GM23338 (cell line): ENCODE results near the gene CYBC1.

Source experiments
- CREB1 ChIP-seq: fragments of 250-450 bp; sonication (Bioruptor Pico); IDR thresholded peaks from 2 replicates; pipeline ENCODE4 v1.5.0; 2020; ENCODE audit warnings: low read depth, mild to moderate bottlenecking, moderate library complexity
- EZH2 ChIP-seq: fragments of 200-600 bp; sonication (generic); IDR thresholded peaks from one replicate; pipeline ENCODE4 v1.8.0; 2017; ENCODE audit warnings: antibody characterized with exemption, mild to moderate bottlenecking, low read depth; ENCODE audit not compliant: unreplicated experiment
- JUNB ChIP-seq: IDR thresholded peaks from one replicate; pipeline ENCODE4 v1.6.1; 2016; ENCODE audit warnings: antibody characterized with exemption; ENCODE audit not compliant: unreplicated experiment
- NANOG ChIP-seq: IDR thresholded peaks from 2 replicates; pipeline ENCODE4 v1.6.1; 2016; ENCODE audit warnings: antibody characterized with exemption, borderline replicate concordance
- POLR2AphosphoS5 ChIP-seq: IDR thresholded peaks from 2 replicates; pipeline ENCODE4 v1.6.1; 2016; ENCODE audit warnings: antibody characterized with exemption, low read depth
- REST ChIP-seq: IDR thresholded peaks from one replicate; pipeline ENCODE4 v1.6.1; 2018; ENCODE audit warnings: antibody characterized with exemption; ENCODE audit not compliant: unreplicated experiment
- STAT1 ChIP-seq: IDR thresholded peaks from one replicate; pipeline ENCODE4 v1.6.1; 2016; ENCODE audit warnings: antibody characterized with exemption; ENCODE audit not compliant: unreplicated experiment
- ZNF331 ChIP-seq: fragments of 250-450 bp; sonication (Bioruptor Pico); IDR thresholded peaks from 2 replicates; pipeline ENCODE4 v1.5.0; 2020; ENCODE audit warnings: low read depth, mild to moderate bottlenecking, moderate library complexity
- TF ChIP-seq, protein P1 (sequence below), 2 experiments: fragments of 200-600 bp in 1 of 2; sonication (generic) in 1 of 2; conservative IDR thresholded peaks; 2 replicates each; pipeline versions ENCODE4 v1.5.1 to v1.6.1; 2016 to 2017; ENCODE audit warnings: antibody characterized with exemption in 2 of 2, low read depth in 2 of 2, mild to moderate bottlenecking in 2 of 2, moderate library complexity in 1 of 2
- TF ChIP-seq, protein P2 (sequence below): fragments of 250-450 bp; sonication (Bioruptor Pico); IDR thresholded peaks from 2 replicates; pipeline ENCODE4 v1.5.0; 2020; ENCODE audit warnings: mild to moderate bottlenecking, moderate library complexity

- TF ChIP-seq, protein P1, sequence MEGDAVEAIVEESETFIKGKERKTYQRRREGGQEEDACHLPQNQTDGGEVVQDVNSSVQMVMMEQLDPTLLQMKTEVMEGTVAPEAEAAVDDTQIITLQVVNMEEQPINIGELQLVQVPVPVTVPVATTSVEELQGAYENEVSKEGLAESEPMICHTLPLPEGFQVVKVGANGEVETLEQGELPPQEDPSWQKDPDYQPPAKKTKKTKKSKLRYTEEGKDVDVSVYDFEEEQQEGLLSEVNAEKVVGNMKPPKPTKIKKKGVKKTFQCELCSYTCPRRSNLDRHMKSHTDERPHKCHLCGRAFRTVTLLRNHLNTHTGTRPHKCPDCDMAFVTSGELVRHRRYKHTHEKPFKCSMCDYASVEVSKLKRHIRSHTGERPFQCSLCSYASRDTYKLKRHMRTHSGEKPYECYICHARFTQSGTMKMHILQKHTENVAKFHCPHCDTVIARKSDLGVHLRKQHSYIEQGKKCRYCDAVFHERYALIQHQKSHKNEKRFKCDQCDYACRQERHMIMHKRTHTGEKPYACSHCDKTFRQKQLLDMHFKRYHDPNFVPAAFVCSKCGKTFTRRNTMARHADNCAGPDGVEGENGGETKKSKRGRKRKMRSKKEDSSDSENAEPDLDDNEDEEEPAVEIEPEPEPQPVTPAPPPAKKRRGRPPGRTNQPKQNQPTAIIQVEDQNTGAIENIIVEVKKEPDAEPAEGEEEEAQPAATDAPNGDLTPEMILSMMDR (conservative IDR thresholded peaks at IDR 0.05; ENCODE audit: low read depth in 2 of 2), result no peak
- TF ChIP-seq POLR2AphosphoS5, result no peak
- no peak for TF ChIP-seq REST
- no peak for TF ChIP-seq EZH2
- TF ChIP-seq NANOG, result no peak
- no peak for TF ChIP-seq CREB1
- TF ChIP-seq JUNB, result no peak
- no peak for TF ChIP-seq STAT1
- TF ChIP-seq ZNF331 (CRISPR knock-in tag), result no peak
- TF ChIP-seq, protein P2, sequence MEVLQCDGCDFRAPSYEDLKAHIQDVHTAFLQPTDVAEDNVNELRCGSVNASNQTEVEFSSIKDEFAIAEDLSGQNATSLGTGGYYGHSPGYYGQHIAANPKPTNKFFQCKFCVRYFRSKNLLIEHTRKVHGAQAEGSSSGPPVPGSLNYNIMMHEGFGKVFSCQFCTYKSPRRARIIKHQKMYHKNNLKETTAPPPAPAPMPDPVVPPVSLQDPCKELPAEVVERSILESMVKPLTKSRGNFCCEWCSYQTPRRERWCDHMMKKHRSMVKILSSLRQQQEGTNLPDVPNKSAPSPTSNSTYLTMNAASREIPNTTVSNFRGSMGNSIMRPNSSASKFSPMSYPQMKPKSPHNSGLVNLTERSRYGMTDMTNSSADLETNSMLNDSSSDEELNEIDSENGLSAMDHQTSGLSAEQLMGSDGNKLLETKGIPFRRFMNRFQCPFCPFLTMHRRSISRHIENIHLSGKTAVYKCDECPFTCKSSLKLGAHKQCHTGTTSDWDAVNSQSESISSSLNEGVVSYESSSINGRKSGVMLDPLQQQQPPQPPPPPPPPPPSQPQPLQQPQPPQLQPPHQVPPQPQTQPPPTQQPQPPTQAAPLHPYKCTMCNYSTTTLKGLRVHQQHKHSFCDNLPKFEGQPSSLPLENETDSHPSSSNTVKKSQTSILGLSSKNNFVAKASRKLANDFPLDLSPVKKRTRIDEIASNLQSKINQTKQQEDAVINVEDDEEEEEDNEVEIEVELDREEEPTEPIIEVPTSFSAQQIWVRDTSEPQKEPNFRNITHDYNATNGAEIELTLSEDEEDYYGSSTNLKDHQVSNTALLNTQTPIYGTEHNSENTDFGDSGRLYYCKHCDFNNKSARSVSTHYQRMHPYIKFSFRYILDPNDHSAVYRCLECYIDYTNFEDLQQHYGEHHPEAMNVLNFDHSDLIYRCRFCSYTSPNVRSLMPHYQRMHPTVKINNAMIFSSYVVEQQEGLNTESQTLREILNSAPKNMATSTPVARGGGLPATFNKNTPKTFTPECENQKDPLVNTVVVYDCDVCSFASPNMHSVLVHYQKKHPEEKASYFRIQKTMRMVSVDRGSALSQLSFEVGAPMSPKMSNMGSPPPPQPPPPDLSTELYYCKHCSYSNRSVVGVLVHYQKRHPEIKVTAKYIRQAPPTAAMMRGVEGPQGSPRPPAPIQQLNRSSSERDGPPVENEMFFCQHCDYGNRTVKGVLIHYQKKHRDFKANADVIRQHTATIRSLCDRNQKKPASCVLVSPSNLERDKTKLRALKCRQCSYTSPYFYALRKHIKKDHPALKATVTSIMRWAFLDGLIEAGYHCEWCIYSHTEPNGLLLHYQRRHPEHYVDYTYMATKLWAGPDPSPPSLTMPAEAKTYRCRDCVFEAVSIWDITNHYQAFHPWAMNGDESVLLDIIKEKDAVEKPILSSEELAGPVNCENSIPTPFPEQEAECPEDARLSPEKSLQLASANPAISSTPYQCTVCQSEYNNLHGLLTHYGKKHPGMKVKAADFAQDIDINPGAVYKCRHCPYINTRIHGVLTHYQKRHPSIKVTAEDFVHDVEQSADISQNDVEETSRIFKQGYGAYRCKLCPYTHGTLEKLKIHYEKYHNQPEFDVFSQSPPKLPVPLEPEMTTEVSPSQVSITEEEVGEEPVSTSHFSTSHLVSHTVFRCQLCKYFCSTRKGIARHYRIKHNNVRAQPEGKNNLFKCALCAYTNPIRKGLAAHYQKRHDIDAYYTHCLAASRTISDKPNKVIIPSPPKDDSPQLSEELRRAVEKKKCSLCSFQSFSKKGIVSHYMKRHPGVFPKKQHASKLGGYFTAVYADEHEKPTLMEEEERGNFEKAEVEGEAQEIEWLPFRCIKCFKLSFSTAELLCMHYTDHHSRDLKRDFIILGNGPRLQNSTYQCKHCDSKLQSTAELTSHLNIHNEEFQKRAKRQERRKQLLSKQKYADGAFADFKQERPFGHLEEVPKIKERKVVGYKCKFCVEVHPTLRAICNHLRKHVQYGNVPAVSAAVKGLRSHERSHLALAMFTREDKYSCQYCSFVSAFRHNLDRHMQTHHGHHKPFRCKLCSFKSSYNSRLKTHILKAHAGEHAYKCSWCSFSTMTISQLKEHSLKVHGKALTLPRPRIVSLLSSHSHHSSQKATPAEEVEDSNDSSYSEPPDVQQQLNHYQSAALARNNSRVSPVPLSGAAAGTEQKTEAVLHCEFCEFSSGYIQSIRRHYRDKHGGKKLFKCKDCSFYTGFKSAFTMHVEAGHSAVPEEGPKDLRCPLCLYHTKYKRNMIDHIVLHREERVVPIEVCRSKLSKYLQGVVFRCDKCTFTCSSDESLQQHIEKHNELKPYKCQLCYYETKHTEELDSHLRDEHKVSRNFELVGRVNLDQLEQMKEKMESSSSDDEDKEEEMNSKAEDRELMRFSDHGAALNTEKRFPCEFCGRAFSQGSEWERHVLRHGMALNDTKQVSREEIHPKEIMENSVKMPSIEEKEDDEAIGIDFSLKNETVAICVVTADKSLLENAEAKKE, result no peak
Measured at GRCh38 chr17:82415786-82416185, 34.8 kb downstream of the CYBC1 start.
